GM21723 (cell line): ENCODE data around the gene SP100.
"Not testable (repeated sequence)": the region's sequence is repeated elsewhere in the genome, so short reads cannot be mapped to it uniquely, and the experiment has no call there.

Source experiments
- ATAC-seq: cut with Tn5 transposase; IDR thresholded peaks from one replicate; pipeline ENCODE4 v1.9.1; 2021; ENCODE audit warnings: mild to moderate bottlenecking, moderate library complexity; ENCODE audit not compliant: unreplicated experiment

The SP100 gene

GRCh38 chr2:230455005-230455684 lies 39.1 kb downstream of the SP100 start:
- no peak for ATAC-seq

GRCh38 chr2:230457073-230457768 lies 41.2 kb downstream of the SP100 start:
- ATAC-seq = no peak

GRCh38 chr2:230457793-230458192 lies 41.8 kb downstream of the SP100 start:
- no peak for ATAC-seq

GRCh38 chr2:230459216-230459615 lies 43.2 kb downstream of the SP100 start:
- no peak for ATAC-seq

GRCh38 chr2:230471074-230471473 lies 55.1 kb downstream of the SP100 start:
- ATAC-seq = peak; percentile 50

- no peak for ATAC-seq
Measured at GRCh38 chr2:230472621-230473018, 56.6 kb downstream of the SP100 start.

GRCh38 chr2:230473378-230473777 lies 57.4 kb downstream of the SP100 start:
- ATAC-seq = no peak

- ATAC-seq = no peak
Measured at GRCh38 chr2:230475143-230475542, 59.1 kb downstream of the SP100 start.

GRCh38 chr2:230485801-230486341 lies 69.9 kb downstream of the SP100 start:
- no peak for ATAC-seq

GRCh38 chr2:230491219-230491618 lies 75.2 kb downstream of the SP100 start:
- not testable (repeated sequence) for ATAC-seq

- no peak for ATAC-seq
Measured at GRCh38 chr2:230492107-230492506, 76.1 kb downstream of the SP100 start.

- ATAC-seq = no peak
Measured at GRCh38 chr2:230494980-230495379, 79.0 kb downstream of the SP100 start.

- peak; percentile 57 for ATAC-seq
Measured at GRCh38 chr2:230496891-230497290, 80.9 kb downstream of the SP100 start.

GRCh38 chr2:230498506-230499107 lies 82.6 kb downstream of the SP100 start:
- ATAC-seq = no peak

GRCh38 chr2:230502593-230502992 lies 86.6 kb downstream of the SP100 start:
- ATAC-seq = no peak

GRCh38 chr2:230503798-230504197 lies 87.8 kb downstream of the SP100 start:
- ATAC-seq = no peak

- peak; percentile 83 for ATAC-seq
Measured at GRCh38 chr2:230505162-230505561, 89.2 kb downstream of the SP100 start.

GRCh38 chr2:230512955-230513748 lies 97.2 kb downstream of the SP100 start:
- ATAC-seq = no peak

GRCh38 chr2:230520061-230520874 lies 104.3 kb downstream of the SP100 start:
- ATAC-seq = no peak

- no peak for ATAC-seq
Measured at GRCh38 chr2:230520875-230521155, 104.8 kb downstream of the SP100 start.
